SK-N-SH (cell line): Measurements from ENCODE around the gene TP63. TPM values are rescaled to one million over a fixed set of nuclear protein-coding genes. Genes with fewer than 3 reads are reported as not detected.

Experiments used
- CTCF ChIA-PET: fragments of 300-600, 350-600 bp; formaldehyde crosslinking; extraction: SDS; loops from one replicate; lab custom pipeline; 2021; lab: Yijun Ruan, JAX
- POLR2A ChIA-PET: fragments of 350-600 bp; sonication (Branson Sonifier 250); formaldehyde crosslinking; extraction: SDS; loops from one replicate; lab custom pipeline; 2020; ENCODE audit warnings: antibody characterized with exemption, inconsistent platforms; lab: Yijun Ruan, JAX
- DNase-seq: peaks from one replicate; pipeline ENCODE4 v3.0.0; 2012
- H2AFZ ChIP-seq: fragments of 200-600 bp; sonication (generic); 2 replicates; pipeline ENCODE4 v1.8.1; 2016; ENCODE audit warnings: antibody characterized with exemption, mild to moderate bottlenecking, low read depth
- H3F3A ChIP-seq: fragments of 200-600 bp; sonication (generic); replicated peaks from 2 replicates; pipeline ENCODE3; 2016; ENCODE audit warnings: antibody characterized with exemption, mild to moderate bottlenecking; ENCODE audit not compliant: insufficient read depth
- H3K27ac ChIP-seq, 2 experiments: fragments of 200-500 bp in 1 of 2; fragments of 200-600 bp in 1 of 2; sonication (Bioruptor generic) in 1 of 2; sonication (generic), shearing (Covaris generic) in 1 of 2; 2 replicates each; pipeline versions ENCODE4 v1.5.1 to v1.6.1; 2014 to 2016; ENCODE audit warnings: low read depth in 2 of 2, inconsistent platforms in 1 of 2, low read length in 1 of 2, mild to moderate bottlenecking in 1 of 2, mixed read lengths in 1 of 2
- H3K27me3 ChIP-seq: fragments of 200-600 bp; sonication (generic), shearing (Covaris generic); 2 replicates; pipeline ENCODE4 v1.6.1; 2016; ENCODE audit warnings: mixed run types; ENCODE audit not compliant: insufficient read depth
- H3K36me3 ChIP-seq, 2 experiments: fragments of 200-500 bp in 1 of 2; fragments of 200-600 bp in 1 of 2; sonication (Bioruptor generic) in 1 of 2; sonication (generic) in 1 of 2; replicated peaks in 1 of 2; 2 replicates each; pipeline versions ENCODE3 to v1.5.1; 2014 to 2016; ENCODE audit warnings: low read length in 1 of 2, mild to moderate bottlenecking in 1 of 2; ENCODE audit not compliant: insufficient read depth in 2 of 2, control insufficient read depth in 1 of 2
- H3K4me1 ChIP-seq, 2 experiments: fragments of 200-500 bp in 1 of 2; fragments of 200-600 bp in 1 of 2; sonication (Bioruptor generic) in 1 of 2; sonication (generic), shearing (Covaris generic) in 1 of 2; 2 replicates each; pipeline versions ENCODE4 v1.5.1 to v1.6.1; 2014 to 2016; ENCODE audit warnings: low read depth in 1 of 2, low read length in 1 of 2, mixed run types in 1 of 2; ENCODE audit not compliant: insufficient read depth in 2 of 2, control insufficient read depth in 1 of 2
- H3K4me2 ChIP-seq: fragments of 200-600 bp; sonication (generic), shearing (Covaris generic); 2 replicates; pipeline ENCODE4 v1.6.1; 2017; ENCODE audit warnings: mixed run types
- H3K4me3 ChIP-seq, 2 experiments: fragments of 200-500 bp in 1 of 2; fragments of 200-600 bp in 1 of 2; sonication (Bioruptor generic) in 1 of 2; sonication (generic), shearing (Covaris generic) in 1 of 2; 2 replicates each; pipeline versions ENCODE4 v1.5.1 to v1.8.1; 2014 to 2016; ENCODE audit warnings: low read depth in 2 of 2, inconsistent platforms in 1 of 2, low read length in 1 of 2, mild to moderate bottlenecking in 1 of 2, mixed read lengths in 1 of 2, moderate library complexity in 1 of 2
- H3K79me2 ChIP-seq: fragments of 200-600 bp; sonication (generic); 2 replicates; pipeline ENCODE4 v1.8.1; 2017; ENCODE audit warnings: mild to moderate bottlenecking; ENCODE audit not compliant: insufficient read depth
- H3K9ac ChIP-seq: fragments of 200-600 bp; sonication (generic); 2 replicates; pipeline ENCODE4 v1.6.1; 2017; ENCODE audit warnings: mixed run types
- H3K9me2 ChIP-seq: fragments of 200-600 bp; sonication (generic); 2 replicates; pipeline ENCODE4 v1.6.1; 2017; ENCODE audit warnings: mixed run types
- H3K9me3 ChIP-seq: fragments of 200-600 bp; sonication (generic); 2 replicates; pipeline ENCODE4 v1.6.1; 2017; ENCODE audit warnings: mixed run types, mild to moderate bottlenecking, moderate library complexity
- H4K20me1 ChIP-seq: fragments of 200-600 bp; sonication (generic); 2 replicates; pipeline ENCODE4 v1.6.1; 2017; ENCODE audit warnings: mild to moderate bottlenecking, mixed run types; ENCODE audit not compliant: insufficient read depth
- CTCF ChIP-seq: fragments of 200-600 bp; sonication (generic); IDR thresholded peaks from 2 replicates; pipeline ENCODE4 v1.6.1; 2017; ENCODE audit warnings: antibody characterized with exemption, mild to moderate bottlenecking, moderate library complexity
- FOXJ3 ChIP-seq: sonication (generic); formaldehyde crosslinking; IDR thresholded peaks from 2 replicates; pipeline ENCODE4 v1.5.1; 2020; ENCODE audit warnings: mild to moderate bottlenecking, missing genetic modification reagents
- GABPA ChIP-seq: IDR thresholded peaks from 2 replicates; pipeline ENCODE4 v1.4.0; 2012; ENCODE audit warnings: low read depth, mild to moderate bottlenecking
- NFIC ChIP-seq: IDR thresholded peaks from 2 replicates; pipeline ENCODE4 v1.4.0; 2012; ENCODE audit warnings: borderline replicate concordance
- RCOR1 ChIP-seq: fragments of 150-350 bp; IDR thresholded peaks from 2 replicates; pipeline ENCODE4 v1.6.1; 2017; ENCODE audit warnings: antibody characterized with exemption, low read length
- RFX5 ChIP-seq: IDR thresholded peaks from 2 replicates; pipeline ENCODE4 v1.6.1; 2012; ENCODE audit warnings: mild to moderate bottlenecking, improper control_type of control experiment, low read length
- SMC3 ChIP-seq: IDR thresholded peaks from 2 replicates; pipeline ENCODE4 v1.6.1; 2012; ENCODE audit warnings: low read depth, low read length, improper control_type of control experiment
- USF1 ChIP-seq: IDR thresholded peaks from 2 replicates; pipeline ENCODE4 v1.4.0; 2012; ENCODE audit warnings: low read depth, borderline replicate concordance
- YY1 ChIP-seq: IDR thresholded peaks from 2 replicates; pipeline ENCODE4 v1.4.0; 2012; ENCODE audit warnings: low read depth, mild to moderate bottlenecking
- WGBS: methylation state at CpG from one replicate; pipeline ENCODE4 v1.1.6; 2017; ENCODE audit warnings: low lambda C conversion rate; 5-methylcytosine and 5-hydroxymethylcytosine counted together
- polyA plus RNA-seq, 3 experiments: library from polyadenylated mRNA; depleted of rRNA; stranded (reverse); fragments of >200 nt; gene quantifications; 2 replicates each; pipeline ENCODE4 v1.2.3, GENCODE V29; 2012

The TP63 gene
- polyA plus RNA-seq, 1 of the 3 experiments (the other 2 are of a cell fraction): not detected

DNA sequence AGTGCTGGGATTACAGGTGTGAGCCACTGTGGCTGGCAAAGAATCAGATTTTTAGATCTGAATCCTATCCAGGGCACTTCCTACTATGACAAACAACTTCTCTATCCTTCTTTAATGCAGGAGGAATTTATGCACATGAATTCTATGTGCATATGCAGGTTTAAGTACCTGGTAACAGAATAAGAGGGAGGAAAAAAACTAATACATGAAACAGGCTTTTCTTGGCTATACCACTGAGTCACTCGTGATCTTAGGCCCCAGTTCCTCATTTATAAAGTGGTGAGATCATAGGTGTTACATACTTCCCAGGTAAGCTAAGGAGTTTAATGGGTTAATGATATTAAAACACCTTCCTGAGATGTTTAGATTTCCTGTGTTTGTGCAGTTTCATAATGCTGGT is 108.2 kb downstream of the TP63 start (continued):
- TF ChIP-seq USF1: no peak
- TF ChIP-seq, all 33 proteins: peak for 0

- H2AFZ ChIP-seq: no peak overlapping the region
- WGBS: 17% methylated on average over 2 of the region's 2 CpGs
- H3K79me2 ChIP-seq: no peaks in the 10 kb centered on the region
- POLR2A ChIA-PET: no interaction called here
- DNase-seq: no peak
- H3K9ac ChIP-seq: no peak overlapping the region
- H3K4me2 ChIP-seq: no peak overlapping the region
- H4K20me1 ChIP-seq: no peaks in the 10 kb centered on the region
- no peaks in the 10 kb centered on the region for H3K36me3 ChIP-seq
- no peaks in the 10 kb centered on the region for H3F3A ChIP-seq
- no peaks in the 10 kb centered on the region for H3K4me1 ChIP-seq
- no peaks in the 10 kb centered on the region for H3K9me2 ChIP-seq
- TF ChIP-seq NFIC: no peak
- TF ChIP-seq YY1: no peak
- TF ChIP-seq GABPA: no peak
- no peak for TF ChIP-seq FOXJ3
- no peaks in the 10 kb centered on the region for H3K27me3 ChIP-seq
- no peak overlapping the region for H3K4me3 ChIP-seq
- CTCF ChIA-PET: no interaction called here
- H3K27ac ChIP-seq: no peak overlapping the region
- no peaks in the 10 kb centered on the region for H3K9me3 ChIP-seq
Measured at GRCh38 chr3:189740156-189740555, 109.0 kb downstream of the TP63 start.

DNA sequence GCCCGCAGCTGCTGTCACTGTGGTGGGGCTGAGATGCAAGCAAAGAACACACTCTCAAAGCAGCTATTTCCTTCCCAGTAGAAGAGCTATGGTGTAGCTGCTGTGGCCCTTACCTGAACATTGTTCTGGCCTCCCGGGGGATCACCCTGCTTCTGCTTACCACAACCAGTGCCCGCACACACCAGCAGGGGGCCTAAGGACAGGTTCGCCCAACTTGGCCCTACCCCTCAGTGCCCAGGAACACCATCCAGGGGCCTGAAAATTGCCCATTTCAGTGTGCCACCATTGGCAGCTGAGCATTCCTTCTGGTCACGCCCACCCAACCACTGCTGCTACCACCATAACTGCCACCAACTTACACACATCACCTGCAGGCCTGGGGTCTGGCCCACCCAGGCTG is 113.0 kb downstream of the TP63 start:
- POLR2A ChIA-PET: no interaction called here
- Histone ChIP-seq H3K4me1 (no peaks in the 10 kb centered on the region), H3F3A (no peaks in the 10 kb centered on the region), H3K79me2 (no peaks in the 10 kb centered on the region), H3K9me2 (no peaks in the 10 kb centered on the region), H3K27me3 (no peaks in the 10 kb centered on the region), H2AFZ (no peak overlapping the region), H4K20me1 (no peaks in the 10 kb centered on the region)
- WGBS: 13% methylated on average over 2 of the region's 5 CpGs
- CTCF ChIA-PET: no interaction called here
- no peak for DNase-seq
- no peak for TF ChIP-seq RFX5
- TF ChIP-seq SMC3: no peak
- peak; percentile 18; the same call in 1 of the 2 replicates for TF ChIP-seq CTCF
- no peak for TF ChIP-seq RCOR1
- TF ChIP-seq, all 33 proteins: peak for 1
- no peak overlapping the region for H3K27ac ChIP-seq
- no peak overlapping the region for H3K4me2 ChIP-seq
- no peak overlapping the region for H3K9ac ChIP-seq
- H3K36me3 ChIP-seq: no peaks in the 10 kb centered on the region
- no peaks in the 10 kb centered on the region for H3K9me3 ChIP-seq
- no peak overlapping the region for H3K4me3 ChIP-seq
